NT2/D1 (cell line): Measurements from ENCODE around the gene WNT4.

ENCODE experiments used
- YY1 ChIP-seq: IDR thresholded peaks from 2 replicates; pipeline ENCODE4 v1.6.1; 2011; ENCODE audit not compliant: insufficient read length, insufficient read depth
- ZNF274 ChIP-seq: IDR thresholded peaks from 2 replicates; pipeline ENCODE4 v1.6.1; 2011; ENCODE audit warnings: mild to moderate bottlenecking, low read depth, low read length

GRCh38 chr1:22171951-22172715 is 29.2 kb upstream of the WNT4 start:
- TF ChIP-seq ZNF274 (no peak), YY1 (no peak)
